ENCODE measurements around the gene SH3TC1.

GRCh38 chr4:8227771-8228318 lies 28.8 kb downstream of the SH3TC1 start:
- TF ChIP-seq CTCF (IDR thresholded peaks at IDR 0.05; ENCODE audit: insufficient read depth, low read length, poor library complexity, severe bottlenecking) (no peak), EZH2phosphoT487 (conservative IDR thresholded peaks at IDR 0.05; ENCODE audit: low read length) (no peak)

Measured in SU-DHL-6 (cell line).